GM21576 (cell line): ENCODE measurements around the gene PIWIL4.
"Not testable (repeated sequence)": the region's sequence is repeated elsewhere in the genome, so short reads cannot be mapped to it uniquely, and the experiment has no call there.

Experiments
- ATAC-seq: cut with Tn5 transposase; IDR thresholded peaks from one replicate; pipeline ENCODE4 v1.9.1; 2021; ENCODE audit warnings: mild to moderate bottlenecking, moderate library complexity; ENCODE audit not compliant: unreplicated experiment

PIWIL4 gene

DNA sequence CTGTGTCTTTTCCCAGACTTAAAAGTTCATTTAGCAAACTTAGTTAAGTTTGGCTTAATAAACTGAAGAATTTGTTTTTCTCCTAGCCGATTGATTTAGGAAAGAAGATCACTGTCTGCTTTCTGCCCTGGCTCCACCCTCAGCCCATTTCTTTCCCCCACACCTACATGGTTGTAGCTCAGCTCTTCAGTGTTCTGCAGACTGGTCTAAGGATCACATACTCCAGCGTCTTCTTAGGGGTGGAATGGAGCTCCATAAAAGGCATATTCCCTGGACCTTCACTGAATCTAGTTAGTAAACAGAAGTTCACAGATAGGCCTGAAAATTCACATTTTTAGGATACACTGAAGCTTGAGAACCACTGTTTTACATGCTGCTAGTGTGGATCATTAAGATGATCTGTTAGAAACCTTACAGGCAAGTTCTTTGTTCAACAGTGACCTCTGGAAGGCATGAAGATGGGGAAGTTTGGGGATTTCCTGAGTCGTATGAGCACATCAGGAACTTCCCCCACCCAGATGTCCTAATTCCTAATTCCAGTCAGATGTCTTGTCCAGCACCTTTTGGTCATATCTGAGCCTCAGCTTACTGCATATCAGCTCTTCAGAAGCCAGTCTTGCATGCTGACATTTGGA lies 16.8 kb downstream of the PIWIL4 start:
- no peak for ATAC-seq

DNA sequence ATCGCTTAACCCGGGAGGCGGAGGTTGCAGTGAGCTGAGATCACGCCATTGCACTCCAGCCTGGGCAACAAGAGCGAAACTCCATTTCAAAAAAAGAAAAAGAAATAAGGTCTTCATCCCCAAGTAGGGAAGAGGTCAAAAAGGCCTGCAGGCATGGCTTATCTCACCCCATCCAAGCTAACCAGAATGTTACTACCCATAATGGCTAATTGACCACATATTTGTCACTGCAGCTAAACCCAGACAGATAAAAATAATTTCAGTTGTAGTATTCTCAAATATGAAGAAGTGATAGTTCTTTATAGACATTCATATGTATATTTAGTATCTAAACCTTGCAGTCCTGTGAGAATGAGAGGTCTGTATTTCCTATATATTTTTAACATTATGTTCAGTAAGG lies 17.8 kb downstream of the PIWIL4 start:
- ATAC-seq: no peak

DNA sequence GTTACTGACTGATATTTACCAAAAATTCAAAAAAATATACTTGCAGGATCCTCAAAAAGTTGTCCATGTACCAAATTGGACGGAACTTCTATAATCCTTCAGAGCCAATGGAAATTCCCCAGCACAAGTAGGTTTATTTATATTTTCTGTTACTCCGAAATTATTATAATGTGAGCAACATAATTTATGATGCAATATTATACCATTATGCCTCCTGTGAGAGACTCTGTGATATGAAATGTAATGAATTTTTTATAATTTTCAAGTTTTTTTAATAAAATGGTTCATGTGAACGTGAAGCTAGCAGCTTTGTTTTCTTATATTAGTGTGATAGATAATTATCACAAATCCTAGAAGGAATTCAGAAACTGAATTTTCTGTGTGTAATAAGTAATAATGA lies 18.2 kb downstream of the PIWIL4 start:
- ATAC-seq: no peak

DNA sequence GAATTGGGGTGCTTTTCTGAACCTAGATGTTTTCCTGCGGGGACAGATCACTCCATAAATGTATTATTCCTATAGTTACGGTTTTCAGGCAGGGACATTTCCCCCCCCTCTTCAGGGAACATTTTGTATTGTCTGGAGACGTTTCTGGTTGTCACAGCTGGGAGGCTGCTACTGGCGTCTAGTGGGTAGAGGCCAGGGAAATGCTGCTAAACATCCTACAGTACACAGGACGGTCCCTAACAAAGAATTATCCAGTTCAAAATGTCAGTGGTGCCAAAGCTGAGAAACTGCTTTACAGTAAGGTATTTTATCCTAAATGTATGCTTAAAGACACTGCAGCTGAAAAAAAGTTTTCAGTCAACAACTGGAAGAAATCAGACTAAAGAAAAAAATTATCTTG lies 19.4 kb downstream of the PIWIL4 start:
- ATAC-seq: no peak

DNA sequence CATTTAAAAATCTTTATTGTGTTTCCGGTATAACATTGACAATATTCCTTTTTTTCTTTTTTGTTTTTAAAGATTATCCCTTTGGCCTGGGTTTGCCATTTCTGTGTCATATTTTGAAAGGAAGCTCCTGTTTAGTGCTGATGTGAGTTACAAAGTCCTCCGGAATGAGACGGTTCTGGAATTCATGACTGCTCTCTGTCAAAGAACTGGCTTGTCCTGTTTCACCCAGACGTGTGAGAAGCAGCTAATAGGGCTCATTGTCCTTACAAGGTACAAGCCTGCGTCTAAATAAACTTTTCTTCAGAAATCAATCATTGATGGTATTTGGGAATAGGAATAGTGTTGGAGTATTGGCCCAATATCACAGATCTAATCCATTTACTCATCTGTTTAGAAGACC lies 19.8 kb downstream of the PIWIL4 start:
- ATAC-seq: no peak

DNA sequence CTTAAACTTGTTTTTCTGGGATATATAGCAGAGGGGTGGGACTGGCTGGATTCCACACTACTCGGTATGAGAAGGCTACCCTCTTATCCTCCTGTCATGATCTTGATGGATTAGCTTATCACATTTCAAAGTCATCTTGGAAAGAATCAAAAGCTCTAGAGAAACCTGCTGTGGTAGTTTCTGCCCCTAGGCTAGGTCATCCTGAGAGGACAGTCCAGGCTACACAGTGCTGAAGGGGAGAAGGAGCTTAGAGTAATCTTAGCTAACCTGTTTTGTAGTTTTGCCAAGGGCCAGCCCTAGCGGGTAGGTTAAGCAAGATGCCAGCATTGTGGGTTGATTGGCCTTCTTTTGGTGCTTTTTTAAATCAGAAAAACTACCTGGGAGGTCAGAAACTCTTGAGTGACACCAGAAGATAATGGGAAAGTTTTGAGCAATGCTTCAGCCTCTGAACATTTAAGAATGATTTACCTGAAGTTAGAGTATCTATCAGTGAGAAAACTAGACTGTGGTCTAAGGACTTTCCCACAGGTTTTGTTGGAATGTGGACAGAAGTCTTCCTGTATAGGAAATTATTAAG lies 21.3 kb downstream of the PIWIL4 start:
- no peak for ATAC-seq

DNA sequence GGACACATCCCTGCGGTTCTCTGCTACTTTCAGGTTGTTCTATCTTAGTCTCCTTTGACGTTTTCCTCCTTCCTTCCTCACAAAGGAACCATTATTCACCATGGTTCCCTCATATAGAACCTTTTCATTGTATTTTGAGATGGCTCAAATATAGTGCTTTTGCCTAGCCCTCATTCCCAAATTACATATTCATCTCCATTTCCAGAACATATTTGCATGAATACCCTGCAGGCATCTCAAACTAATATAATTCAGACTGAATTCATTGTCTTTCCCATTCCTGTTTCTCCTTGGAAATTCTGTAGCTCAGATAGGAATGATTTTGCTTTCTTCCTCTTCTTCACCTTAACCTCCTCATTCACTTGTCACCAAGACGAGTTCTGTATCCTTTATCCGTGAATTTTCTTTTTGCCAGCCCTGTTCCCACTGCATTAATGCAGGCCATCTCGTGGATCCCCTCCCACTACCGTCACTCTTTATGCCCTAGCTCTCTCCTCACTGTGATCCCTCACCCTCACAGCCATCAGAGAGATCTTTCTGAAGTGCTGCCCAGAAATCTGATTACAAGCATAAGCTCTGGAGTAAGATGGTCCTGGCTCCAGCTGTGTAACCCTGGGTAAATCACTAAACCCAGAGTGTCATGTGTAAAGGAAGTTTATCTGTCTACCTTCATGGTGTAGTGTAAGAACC lies 23.3 kb downstream of the PIWIL4 start:
- ATAC-seq: no peak

DNA sequence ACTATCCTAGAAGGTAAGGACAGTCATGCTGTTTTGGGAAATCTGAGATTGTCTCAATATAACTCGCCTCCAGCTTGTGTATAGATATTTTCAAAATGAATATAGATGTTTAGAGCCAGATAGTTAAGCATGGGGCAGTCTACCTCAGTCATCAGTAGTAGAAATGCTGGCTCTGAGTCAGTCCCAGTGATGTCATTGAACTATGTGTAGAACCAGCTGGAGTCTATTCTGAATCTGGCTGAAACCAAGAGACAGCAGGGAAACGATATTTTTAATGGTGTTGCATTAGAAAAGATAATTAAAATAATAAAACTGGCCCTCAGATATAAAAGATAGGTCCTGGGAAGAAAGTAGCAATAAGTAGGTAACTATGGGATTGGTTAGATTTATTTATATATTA lies 25.9 kb downstream of the PIWIL4 start:
- peak; percentile 72 for ATAC-seq

DNA sequence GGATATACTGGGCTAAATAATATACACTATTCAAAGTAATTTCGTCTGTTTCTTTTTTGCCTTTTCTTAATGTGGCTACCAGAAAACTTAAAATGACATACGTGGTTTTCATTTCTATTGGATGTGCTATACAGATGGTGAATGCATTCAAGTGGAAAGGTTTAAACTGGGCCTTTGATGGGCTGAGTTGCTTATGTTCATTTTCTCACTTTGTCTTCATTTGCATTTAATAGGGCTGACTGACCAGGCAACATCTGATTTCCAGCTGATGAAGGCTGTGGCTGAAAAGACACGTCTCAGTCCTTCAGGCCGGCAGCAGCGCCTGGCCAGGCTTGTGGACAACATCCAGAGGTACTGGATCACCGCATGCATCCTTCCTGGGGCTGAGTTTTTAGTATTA lies 27.9 kb downstream of the PIWIL4 start:
- ATAC-seq: no peak

DNA sequence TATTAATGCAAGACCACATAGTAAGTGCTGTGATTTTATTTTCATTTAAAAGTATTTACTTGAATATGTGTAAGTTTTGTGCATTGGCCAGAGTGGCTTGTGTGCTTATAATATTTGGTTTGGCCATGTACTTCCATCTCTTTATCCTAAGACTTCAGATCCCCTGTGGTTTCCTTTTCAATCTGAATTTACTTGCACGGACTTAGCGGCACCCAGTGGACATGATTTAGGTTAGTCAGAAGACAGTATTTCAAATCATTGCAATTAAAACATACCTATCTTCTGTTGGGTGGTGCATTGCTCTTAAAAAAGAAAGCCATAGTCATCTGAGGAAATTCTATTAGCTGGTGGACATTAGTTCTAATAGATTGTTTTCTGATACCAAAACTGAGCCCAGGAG lies 30.7 kb downstream of the PIWIL4 start:
- no peak for ATAC-seq

DNA sequence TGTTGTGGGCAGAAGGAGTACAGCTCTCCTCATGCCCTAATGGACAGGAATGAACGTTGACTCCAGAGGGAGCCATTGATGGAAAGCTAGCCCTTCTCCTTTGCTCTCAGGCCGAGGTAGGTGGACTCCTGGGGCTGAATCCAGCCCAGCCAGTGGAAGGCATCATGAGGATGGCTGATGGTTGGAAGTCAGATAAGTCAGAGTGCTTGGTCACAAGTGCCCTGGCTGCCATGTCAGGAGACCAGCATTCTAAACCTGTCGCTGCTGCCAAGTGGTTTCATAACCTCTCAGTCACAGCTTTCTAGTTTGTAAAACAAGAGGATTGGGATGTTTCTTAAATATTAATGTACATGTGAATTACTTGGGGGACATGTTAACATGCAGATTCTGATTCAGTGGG lies 32.3 kb downstream of the PIWIL4 start:
- ATAC-seq: no peak

DNA sequence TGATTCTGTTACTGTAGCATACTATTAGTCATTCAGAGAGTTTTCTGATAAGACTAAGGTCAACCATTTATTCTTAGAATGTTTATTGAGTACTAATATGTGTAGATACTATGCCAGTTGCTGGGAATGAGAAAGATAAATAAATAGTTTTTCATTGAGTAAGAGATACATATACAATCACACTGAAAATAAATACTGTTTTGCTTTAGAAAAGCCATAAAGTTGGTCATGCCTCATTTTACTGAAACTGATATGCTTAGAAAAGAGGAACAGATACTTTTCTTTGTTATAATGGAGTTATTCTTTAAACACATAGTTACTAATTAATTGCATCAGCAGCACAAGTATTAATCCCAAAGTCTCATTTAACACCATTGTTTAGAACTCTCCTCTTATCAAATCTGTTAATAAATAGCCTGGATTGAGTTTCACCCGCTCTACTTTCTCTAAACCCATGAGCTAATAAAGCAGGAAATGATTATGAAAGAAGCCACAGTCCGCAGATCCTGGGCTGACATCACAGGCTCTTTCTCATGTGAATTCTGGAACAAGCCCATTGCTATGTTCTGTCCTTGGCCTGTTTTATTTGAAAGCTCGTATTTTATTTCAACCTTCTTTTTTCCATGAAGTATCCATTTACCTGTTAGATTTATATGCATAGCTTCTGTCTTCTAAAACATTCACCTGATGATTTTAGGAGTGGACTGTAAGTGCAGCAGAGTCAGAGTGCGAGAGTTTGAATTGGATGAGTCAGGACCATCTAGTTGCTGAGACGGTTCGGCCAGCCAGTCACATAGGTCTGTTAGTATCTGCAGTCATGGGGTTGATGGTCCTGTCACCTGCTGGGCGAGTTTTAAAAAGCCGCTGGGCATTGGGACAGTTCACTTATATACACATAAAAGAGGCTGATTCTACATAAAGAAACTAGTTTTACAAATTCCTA lies 35.5 kb downstream of the PIWIL4 start:
- peak; percentile 83 for ATAC-seq

DNA sequence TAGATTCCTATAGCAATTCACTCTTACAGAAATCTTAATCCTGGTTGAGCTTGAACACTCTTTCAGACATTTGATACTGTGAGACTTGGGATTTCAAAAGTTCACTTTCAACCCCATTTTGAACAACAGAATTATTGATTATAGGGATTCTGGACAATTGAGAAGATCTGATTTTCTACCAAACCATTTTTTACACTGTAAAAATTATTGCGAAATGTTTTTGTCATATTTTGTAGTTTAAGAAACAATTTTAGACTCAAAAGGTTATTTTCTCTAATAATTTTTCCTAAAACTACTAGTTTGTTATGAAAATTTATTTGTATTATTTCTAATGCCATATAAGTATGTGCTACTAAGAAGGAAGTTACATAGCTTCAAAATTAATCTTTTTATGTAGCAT lies 36.4 kb downstream of the PIWIL4 start:
- ATAC-seq: no peak

DNA sequence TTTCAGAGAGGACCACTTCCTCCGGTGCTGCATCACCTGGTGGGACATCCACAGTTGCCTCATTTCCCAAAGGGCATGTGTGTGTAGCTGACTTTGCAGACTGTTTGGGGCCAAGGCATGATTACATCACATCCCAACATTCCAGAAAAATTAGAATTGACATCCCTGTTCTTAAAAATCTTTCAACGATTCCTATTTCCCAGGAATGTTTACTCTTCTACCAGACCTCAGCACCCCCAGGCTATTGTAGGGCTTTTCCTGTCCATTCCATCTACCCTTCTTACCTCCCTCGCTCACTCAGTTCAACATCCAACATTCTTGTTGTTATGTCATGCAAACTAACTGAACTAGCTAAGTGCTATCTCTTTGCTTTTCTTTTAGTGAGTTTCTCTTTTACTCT lies 37.3 kb downstream of the PIWIL4 start:
- ATAC-seq: no peak

DNA sequence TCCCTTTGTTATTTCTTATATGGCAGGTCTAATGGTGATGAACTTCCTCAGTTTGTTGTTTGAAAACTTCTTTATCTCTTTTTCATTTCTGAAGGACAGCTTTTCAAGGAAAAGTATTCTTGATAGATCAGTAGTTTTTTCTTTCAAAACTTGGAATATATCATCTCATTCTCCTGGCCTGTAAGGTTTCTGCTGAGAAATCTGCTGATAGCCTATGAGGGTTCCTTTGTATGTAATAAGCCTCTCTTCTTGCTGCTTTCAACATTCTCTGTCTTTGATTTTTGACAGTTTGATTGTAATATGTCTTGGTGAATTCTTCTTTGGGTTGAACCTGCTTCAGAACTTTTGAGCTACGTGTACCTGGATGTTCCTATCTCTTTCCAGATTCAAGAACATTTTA lies 46.0 kb downstream of the PIWIL4 start:
- ATAC-seq: no peak

DNA sequence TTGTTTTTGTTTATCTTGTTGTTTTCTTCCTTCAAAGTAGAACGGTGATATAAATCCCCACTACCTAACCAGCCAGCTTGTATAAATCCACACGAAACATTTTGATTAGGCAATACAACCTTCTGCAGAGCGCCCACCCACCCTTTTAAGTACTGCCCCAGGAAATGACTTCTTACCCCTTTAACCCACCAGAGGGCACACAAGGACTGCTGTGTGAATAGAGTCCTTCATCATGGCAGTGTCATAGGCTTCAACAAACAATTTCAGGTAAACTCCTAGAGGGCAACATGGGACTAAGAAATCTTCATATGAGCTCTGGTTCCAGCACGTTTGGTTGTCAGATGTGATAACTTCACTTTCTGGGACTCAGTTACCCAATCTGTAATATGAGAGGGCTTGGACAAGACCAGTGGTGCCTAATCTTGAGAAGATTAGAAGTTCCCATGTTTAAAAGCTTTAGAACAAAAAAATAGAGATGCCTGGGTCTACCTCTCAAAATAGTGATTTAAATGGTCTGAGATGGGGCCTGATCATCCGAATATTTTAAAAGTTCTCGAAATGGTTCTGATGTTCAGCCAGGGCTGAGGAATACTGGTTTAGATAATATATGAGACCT lies 56.1 kb downstream of the PIWIL4 start:
- peak; percentile 84 for ATAC-seq

DNA sequence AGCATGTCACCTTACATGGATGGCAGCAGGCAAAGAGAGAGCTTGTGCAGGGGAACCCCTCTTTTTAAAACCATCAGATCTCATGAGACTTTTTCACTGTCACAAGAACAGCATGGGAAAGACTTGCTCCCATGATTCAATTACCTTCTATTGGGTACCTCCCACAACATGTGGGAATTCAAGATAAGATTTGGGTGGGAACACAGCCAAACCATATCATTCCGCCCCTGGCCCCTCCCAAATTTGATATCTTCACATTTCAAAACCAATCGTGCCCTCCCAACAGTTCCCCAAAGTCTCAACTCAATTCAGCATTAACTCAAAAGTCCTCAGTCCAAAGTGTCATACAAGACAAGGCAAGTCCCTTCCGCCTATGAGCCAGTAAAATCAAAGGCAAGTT lies 58.3 kb downstream of the PIWIL4 start:
- not testable (repeated sequence) for ATAC-seq

DNA sequence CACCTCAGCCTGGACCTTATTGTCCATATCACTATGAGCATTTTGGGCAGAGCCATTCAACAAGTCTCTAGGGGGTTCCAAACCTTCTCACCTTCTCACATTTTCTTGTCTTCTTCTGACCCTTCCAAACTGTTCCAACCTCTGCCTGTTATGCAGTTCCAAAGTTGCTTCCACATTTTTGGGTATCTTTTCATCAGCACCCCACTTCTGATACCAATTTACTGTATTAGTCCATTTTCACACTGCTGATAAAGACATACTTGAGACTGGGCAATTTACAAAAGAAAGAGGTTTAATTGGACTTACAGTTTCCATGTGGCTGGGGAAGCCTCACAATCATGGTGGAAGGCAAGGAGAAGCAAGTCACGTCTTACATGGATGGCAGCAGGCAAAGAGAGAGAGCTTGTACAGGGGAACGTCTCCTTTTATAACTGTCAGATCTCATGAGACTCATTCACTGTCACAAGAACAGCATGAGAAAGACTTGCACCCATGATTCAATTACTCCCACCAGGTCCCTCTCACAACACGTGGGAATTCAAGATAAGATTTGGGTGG lies 59.9 kb downstream of the PIWIL4 start:
- not testable (repeated sequence) for ATAC-seq

DNA sequence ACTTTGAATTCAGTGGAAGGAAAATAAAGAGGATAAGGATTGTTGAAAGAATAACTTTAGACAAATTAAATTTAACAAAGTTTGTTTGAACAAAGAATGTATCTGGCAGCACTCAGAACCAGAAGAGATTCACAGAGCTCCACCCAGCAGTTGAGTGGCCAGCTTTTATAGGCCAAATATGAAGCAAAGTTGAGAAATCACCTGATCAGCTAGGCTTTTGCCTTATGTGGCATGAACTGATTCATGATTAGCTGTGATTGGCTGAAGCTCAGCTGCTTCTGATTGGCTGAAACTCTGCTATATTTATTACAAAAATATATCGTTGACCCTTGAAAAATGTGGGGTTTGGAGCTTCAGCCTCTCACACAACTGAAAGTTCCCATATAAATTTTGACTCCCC lies 62.6 kb downstream of the PIWIL4 start:
- ATAC-seq: no peak

DNA sequence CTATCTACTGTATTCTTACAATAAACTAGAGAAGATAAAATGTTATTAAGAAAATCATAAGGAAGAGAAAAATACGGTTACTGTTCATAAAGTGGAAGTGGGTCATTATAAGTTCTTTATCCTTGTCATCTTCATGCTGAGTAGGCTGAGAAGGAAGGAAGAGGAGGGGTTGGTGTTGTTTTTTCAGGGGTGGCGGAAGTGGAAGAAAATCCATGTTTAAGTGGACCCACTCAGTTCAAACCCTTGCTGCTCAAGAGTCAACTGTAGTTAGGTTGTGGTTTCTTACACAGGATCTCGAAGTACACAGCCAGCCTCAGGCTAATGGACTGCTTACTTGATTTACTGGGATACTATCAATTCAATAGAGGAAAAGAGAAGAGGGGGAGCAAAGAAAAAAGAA lies 63.1 kb downstream of the PIWIL4 start:
- no peak for ATAC-seq

DNA sequence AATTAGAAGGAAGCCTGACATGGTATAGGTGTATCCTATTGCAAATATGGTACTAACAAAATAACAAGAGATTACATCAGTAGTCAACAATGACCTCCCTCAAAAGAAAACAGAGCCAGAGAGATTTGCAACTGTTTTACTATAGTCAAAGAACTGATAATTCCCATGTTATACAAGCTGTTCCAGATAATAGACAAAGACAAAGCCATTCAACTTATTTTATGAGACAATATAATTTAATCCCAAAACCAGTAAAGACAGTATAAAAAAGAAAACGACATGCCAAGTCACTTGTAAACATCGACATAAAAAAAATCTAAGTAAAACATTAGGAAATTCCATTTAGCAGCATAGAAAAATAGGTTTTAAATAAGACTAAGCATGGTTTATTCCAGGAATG lies 65.2 kb downstream of the PIWIL4 start:
- ATAC-seq: no peak
